GM21576 (cell line): ENCODE data around the gene AP1AR.
A peak's percentile ranks its signal among the peaks of the same experiment; 100 is the strongest.
"Not testable (repeated sequence)": the region's sequence is repeated elsewhere in the genome, so short reads cannot be mapped to it uniquely, and the experiment has no call there.

Experiments used
- ATAC-seq: cut with Tn5 transposase; IDR thresholded peaks from one replicate; pipeline ENCODE4 v1.9.1; 2021; ENCODE audit warnings: mild to moderate bottlenecking, moderate library complexity; ENCODE audit not compliant: unreplicated experiment

The AP1AR gene

DNA sequence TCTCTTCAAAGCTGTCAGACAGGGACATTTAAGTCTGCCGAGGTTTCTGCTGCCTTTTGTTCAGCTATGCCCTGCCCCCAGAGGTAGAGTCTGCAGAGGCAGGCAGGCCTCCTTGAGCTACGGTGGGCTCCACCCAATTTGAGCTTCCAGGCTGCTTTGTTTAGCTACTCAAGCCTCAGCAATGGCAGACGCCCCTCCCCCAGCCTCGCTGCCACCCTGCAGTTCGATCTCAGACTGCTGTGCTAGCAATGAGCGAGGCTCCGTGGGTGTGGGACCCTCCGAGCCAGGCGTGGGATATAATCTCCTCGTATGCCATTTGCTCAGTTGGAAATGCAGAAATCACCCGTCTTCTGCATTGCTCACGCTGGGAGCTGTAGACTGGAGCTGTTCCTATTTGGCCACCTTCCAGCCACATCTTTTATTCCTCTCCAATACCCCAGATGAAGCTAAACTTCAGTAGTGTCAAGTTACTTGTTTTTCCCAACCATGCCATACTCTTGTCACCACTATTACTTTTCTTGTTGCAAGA, 77.7 kb downstream of the AP1AR start:
- not testable (repeated sequence) for ATAC-seq

DNA sequence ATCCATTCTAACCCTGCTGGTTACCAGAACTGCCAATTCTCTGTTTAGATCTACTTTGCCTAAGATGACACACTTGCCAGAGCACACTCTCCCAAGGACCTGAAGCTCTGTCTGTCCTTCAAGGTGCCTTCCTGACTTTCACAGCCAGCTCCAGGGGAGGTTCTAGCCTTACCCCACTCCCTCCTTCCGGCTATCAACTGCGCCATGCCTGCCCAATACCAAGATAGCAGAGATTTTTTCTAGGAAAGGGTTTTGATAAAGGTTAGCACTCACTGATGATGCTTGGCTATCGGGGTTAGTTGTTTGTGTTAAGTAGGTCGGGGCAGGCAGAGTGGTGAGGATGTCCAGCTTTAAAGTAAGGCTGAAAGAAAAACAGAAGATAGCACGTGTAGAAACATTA, 79.9 kb downstream of the AP1AR start:
- no peak for ATAC-seq

DNA sequence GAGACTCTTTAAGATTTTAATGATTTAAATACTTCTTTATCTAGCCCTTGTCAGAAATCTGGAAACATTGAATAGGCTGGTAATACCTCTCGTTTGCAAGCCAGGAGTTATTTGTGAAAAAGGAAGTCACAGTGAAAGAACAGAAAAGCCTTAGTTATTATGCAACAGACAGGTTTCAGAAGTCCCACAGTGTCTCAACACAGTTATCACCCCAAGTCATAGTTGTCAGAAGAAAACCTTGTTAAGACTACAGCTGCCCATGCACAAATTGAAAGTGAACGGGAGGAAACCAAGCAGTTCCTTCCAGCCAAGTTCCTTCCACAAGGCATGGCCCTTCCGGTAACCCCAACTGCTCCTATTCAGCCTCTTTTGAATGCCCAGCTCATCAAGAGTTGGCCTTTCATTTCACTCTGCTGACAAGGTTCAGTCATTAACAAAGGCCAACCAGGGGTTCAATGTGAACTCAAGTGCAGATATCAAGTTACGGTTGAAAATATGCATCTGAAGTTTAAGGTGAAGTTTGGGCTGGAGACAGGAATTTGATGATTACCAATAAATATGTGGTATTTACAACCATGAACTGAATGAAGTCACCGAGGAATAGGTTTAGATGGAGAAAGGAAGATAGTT, 81.1 kb downstream of the AP1AR start:
- peak; percentile 97 for ATAC-seq

DNA sequence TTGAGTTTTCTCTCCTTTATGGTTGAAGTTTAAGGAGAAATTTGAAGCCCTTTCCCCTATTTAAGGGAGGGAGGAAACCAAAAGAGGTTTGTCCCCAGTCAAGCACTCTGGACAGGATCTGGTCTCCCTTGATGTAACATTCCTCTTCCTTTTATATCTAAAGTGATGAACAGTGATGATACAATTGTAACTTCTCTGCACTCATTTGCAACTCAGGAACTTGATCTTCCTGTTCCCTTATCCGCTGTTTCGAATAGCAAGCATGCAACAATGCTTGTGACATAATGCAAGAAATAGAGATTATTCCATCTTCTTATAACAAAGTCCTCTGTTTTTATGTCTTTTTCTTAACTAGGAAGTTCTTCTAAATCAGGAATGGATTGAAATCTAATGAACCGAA, 83.9 kb downstream of the AP1AR start:
- ATAC-seq: no peak

DNA sequence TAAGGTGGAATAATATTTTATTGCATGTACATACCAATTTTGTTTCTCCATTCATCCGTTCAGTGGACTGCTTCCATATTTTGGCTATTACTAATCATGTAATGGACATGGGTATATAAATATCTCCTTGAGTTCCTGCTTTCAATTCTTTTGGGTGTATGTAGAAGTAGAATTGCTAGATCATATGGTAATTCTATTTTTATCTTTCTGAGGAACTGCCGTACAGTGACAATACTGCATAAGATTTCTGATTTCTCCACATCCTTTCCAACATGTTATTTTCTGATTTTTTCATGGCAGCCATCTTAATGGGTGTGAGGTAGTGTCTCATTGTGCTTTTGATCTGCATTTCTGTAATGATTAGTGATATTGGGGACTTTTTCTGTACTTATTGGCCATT, 84.8 kb downstream of the AP1AR start:
- ATAC-seq: no peak

DNA sequence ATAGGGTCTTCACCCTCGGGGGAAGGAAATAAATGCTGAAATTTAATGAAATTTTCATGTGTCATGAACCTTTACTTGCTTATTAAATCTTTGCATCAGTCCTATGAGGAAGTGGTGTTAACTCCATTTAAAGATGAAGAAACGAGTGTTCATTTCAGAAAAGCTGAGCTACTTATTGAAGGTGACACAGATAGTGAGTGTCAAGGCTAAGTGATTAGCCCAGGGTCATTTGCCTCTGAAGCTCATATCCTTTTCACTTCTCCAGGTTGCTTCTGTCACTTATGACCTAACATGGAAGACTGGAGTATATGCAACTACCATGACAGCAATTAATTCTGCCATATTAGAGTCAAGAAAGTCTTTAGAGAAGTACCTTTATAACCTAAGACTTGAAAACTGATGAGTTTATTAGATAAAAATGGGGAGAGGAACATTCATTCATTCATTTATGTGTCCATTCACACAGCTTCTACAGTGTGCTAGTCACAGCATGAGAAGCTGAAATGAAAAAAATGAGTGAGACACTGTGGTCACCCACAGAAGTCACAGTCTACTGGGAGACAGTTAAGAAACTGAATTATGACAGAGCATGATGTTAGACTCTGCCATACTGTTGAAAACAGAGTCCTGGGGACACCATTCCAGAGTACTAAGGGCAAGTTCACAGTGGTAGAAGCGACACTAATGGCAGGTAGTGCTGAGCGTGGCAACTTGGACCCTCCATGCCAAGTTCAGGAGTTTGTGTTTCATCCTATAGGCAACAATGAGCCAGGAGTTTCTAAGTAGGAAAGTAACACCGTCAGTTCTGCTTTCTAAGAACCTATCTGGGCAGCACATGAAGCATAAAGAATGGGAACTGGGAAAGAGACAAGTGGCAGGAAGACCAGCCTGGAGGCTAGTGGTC, 86.9 kb downstream of the AP1AR start:
- peak; percentile 94 for ATAC-seq
